Measurements from ENCODE around the gene VAT1L. TPM values are rescaled to one million over a fixed set of nuclear protein-coding genes. Genes with fewer than 3 reads are reported as not detected.

VAT1L gene
- total and polyA plus RNA-seq, 2 donors (not counting 1 experiment from before 2014, with no cell fraction given), result not detected

DNA sequence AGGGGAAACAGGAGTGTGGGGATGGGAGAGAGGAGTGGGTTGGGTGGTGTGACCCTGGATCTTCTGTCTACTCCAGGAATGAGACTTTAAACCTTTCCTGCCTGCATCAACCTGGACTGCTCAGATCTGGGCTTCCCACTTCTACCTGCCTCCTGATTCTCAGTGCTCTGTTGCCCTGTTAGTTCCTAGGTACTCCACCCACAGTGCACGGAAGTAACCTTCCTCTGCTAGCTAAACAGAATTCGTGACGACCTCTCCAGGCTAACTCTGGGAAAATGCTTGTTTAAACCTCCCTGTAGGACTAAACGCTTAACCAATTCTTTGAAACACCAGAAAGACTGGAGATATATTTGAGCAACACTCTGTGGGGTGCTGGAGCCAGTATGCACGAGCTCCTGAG, 150.5 kb downstream of the VAT1L start:
- TF ChIP-seq EZH2 (IDR thresholded peaks at IDR 0.05; ENCODE audit: borderline replicate concordance, insufficient read depth, low read depth, low read length, poor library complexity, severe bottlenecking) (no peak), CTCF (IDR thresholded peaks at IDR 0.05) (no peak)
- no peaks in the 10 kb centered on the region for H3K4me1 ChIP-seq (ENCODE audit: control insufficient read depth in 2 of 2, insufficient read depth in 2 of 2, low read length in 2 of 2)
- intact Hi-C loops (cut with micrococcal nuclease), result no loop called here
- WGBS (ENCODE audit: insufficient coverage), result 77% methylated on average over 5 of the region's 5 CpGs
- no peak overlapping the region for H3K4me2 ChIP-seq (replicated peaks; ENCODE audit: low read depth, low read length, poor library complexity, severe bottlenecking)
- H3K27ac Mint-ChIP-seq, result no peak overlapping the region
- H3K4me3 Mint-ChIP-seq, result no peak overlapping the region
- DNase-seq, result no peak
- H3K4me1 Mint-ChIP-seq, result no peaks in the 10 kb centered on the region
- no peaks in the 10 kb centered on the region for H3K79me2 ChIP-seq (ENCODE audit: control insufficient read depth, insufficient read depth, low read length)
- H3K9me3 Mint-ChIP-seq (ENCODE audit: insufficient read depth), result peaks cover 4% of the 10 kb centered on the region
- H3K9me3 ChIP-seq (ENCODE audit: control extremely low read depth in 1 of 3, control insufficient read depth in 2 of 3, insufficient read depth in 1 of 3, low read length in 2 of 3), result no peaks in the 10 kb centered on the region
- no peaks in the 10 kb centered on the region for H4K20me1 ChIP-seq (ENCODE audit: control insufficient read depth, insufficient read depth, low read length, poor library complexity, severe bottlenecking)
- no peaks in the 10 kb centered on the region for H3K27me3 Mint-ChIP-seq
- H2AFZ ChIP-seq (ENCODE audit: insufficient read depth, low read depth, low read length, poor library complexity, severe bottlenecking), result no peak overlapping the region
- ChIA-PET POLR2A (no interaction called here), CTCF (no interaction called here)
- no peaks in the 10 kb centered on the region for H3K27me3 ChIP-seq (replicated peaks in 1 of 4; ENCODE audit: control extremely low read depth in 1 of 4, control insufficient read depth in 3 of 4, insufficient read depth in 4 of 4, low read length in 3 of 4)
- no peak overlapping the region for H3K9ac ChIP-seq (ENCODE audit: low read length)
- H3K27ac ChIP-seq (ENCODE audit: low read length in 2 of 2), result no peak overlapping the region
- H3K36me3 ChIP-seq (replicated peaks in 1 of 2; ENCODE audit: control extremely low read depth in 1 of 2, control insufficient read depth in 1 of 2, extremely low read depth in 1 of 2, insufficient read depth in 2 of 2, low read length in 1 of 2), result no peaks in the 10 kb centered on the region
- H3K4me3 ChIP-seq (ENCODE audit: control extremely low read depth in 1 of 5, extremely low read depth in 1 of 5, insufficient read depth in 1 of 5, low read depth in 2 of 5, low read length in 4 of 5), result no peak overlapping the region
- ATAC-seq (ENCODE audit: low read depth), result no peak

GRCh38 chr16:77939968-77940367, 151.6 kb downstream of the VAT1L start:
- H4K20me1 ChIP-seq (ENCODE audit: control insufficient read depth, insufficient read depth, low read length, poor library complexity, severe bottlenecking), result no peaks in the 10 kb centered on the region
- POLR2A ChIA-PET, result no interaction called here
- H3K9ac ChIP-seq (ENCODE audit: low read length), result no peak overlapping the region
- no peak overlapping the region for H2AFZ ChIP-seq (ENCODE audit: insufficient read depth, low read depth, low read length, poor library complexity, severe bottlenecking)
- DNase-seq (no peak), ATAC-seq (ENCODE audit: low read depth) (no peak)
- H3K4me1 ChIP-seq (ENCODE audit: control insufficient read depth in 2 of 2, insufficient read depth in 2 of 2, low read length in 2 of 2), result no peaks in the 10 kb centered on the region
- no peaks in the 10 kb centered on the region for H3K27me3 ChIP-seq (replicated peaks in 1 of 4; ENCODE audit: control extremely low read depth in 1 of 4, control insufficient read depth in 3 of 4, insufficient read depth in 4 of 4, low read length in 3 of 4)
- no peak overlapping the region for H3K4me2 ChIP-seq (replicated peaks; ENCODE audit: low read depth, low read length, poor library complexity, severe bottlenecking)
- H3K9me3 ChIP-seq (ENCODE audit: control extremely low read depth in 1 of 3, control insufficient read depth in 2 of 3, insufficient read depth in 1 of 3, low read length in 2 of 3), result no peaks in the 10 kb centered on the region
- H3K9me3 Mint-ChIP-seq (ENCODE audit: insufficient read depth), result peaks cover 4% of the 10 kb centered on the region
- no peak overlapping the region for H3K27ac Mint-ChIP-seq
- H3K27ac ChIP-seq (ENCODE audit: low read length in 2 of 2), result no peak overlapping the region
- H3K79me2 ChIP-seq (ENCODE audit: control insufficient read depth, insufficient read depth, low read length), result no peaks in the 10 kb centered on the region
- no peaks in the 10 kb centered on the region for H3K27me3 Mint-ChIP-seq
- no peaks in the 10 kb centered on the region for H3K4me1 Mint-ChIP-seq
- H3K36me3 ChIP-seq (replicated peaks in 1 of 2; ENCODE audit: control extremely low read depth in 1 of 2, control insufficient read depth in 1 of 2, extremely low read depth in 1 of 2, insufficient read depth in 2 of 2, low read length in 1 of 2), result no peaks in the 10 kb centered on the region
- H3K4me3 Mint-ChIP-seq, result no peak overlapping the region
- CTCF ChIA-PET, result interaction anchor here (1.0 kb wide), 1 partner anchor 15 kb away, joined by 3 read pairs; no protein-coding TSS in a partner anchor
- no CpG with 5 or more reads among the region's 1 CpG for WGBS (ENCODE audit: insufficient coverage)
- H3K4me3 ChIP-seq (ENCODE audit: control extremely low read depth in 1 of 5, extremely low read depth in 1 of 5, insufficient read depth in 1 of 5, low read depth in 2 of 5, low read length in 4 of 5), result no peak overlapping the region
- intact Hi-C loops (cut with micrococcal nuclease), result no loop called here
- no peak for TF ChIP-seq CTCF (IDR thresholded peaks at IDR 0.05)
- TF ChIP-seq EZH2 (IDR thresholded peaks at IDR 0.05; ENCODE audit: borderline replicate concordance, insufficient read depth, low read depth, low read length, poor library complexity, severe bottlenecking), result no peak

Data from B cell (primary cell).